Activated naive CD8-positive, alpha-beta T cell (primary cell): ENCODE data around the gene FRAS1.
A peak's percentile ranks its signal among the peaks of the same experiment; 100 is the strongest.
"Not testable (repeated sequence)": the region's sequence is repeated elsewhere in the genome, so short reads cannot be mapped to it uniquely, and the experiment has no call there.

ENCODE experiments used
- H3K27ac Mint-ChIP-seq: one replicate; pipeline ENCODE4 v1.8.0; 2021; ENCODE audit warnings: mixed read lengths
- H3K27me3 Mint-ChIP-seq: one replicate; pipeline ENCODE4 v1.8.0; 2021; ENCODE audit warnings: mixed read lengths
- H3K36me3 Mint-ChIP-seq: one replicate; pipeline ENCODE4 v1.8.0; 2021; ENCODE audit warnings: mixed read lengths
- H3K4me1 Mint-ChIP-seq: one replicate; pipeline ENCODE4 v1.8.0; 2021; ENCODE audit warnings: low read depth, mixed read lengths
- H3K4me3 Mint-ChIP-seq: one replicate; pipeline ENCODE4 v1.8.0; 2021; ENCODE audit warnings: mild to moderate bottlenecking, mixed read lengths
- H3K9me3 Mint-ChIP-seq: one replicate; pipeline ENCODE4 v1.8.0; 2021; ENCODE audit warnings: low read depth, mixed read lengths

Gene FRAS1

DNA sequence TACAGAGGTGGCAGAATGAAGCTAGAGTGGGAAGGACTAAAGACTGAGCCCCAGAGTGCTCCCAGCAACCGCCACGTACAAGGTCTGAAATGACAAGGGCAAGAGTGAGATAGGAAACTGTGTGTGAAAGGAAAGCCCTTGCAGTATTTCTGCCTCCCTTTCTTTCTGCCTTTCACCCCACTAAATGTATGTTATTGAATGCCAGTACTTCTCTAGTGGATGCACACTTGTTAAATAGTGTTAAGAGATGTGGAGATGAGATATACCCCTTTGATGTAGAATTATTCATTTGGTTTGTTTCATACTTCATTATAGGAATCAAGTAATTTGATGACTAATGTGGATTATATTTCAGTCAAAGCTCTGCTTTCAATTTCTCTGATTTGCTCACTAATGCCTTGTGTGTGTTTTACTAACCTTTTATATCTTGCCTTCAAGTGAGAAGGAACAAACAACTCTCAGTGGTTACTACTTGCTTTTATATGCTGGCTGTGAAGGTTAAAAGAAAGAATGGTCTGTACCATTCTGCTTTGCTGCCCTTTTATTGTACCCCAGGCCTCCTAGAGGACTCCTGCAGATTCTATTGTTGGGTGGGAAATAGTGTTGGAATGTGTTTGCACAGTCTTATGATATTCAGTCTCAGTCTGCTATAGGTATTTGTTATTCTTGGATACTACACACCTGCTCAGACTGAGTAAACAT is 486.5 kb downstream of the FRAS1 start:
- H3K4me3 Mint-ChIP-seq = no peak overlapping the region
- H3K36me3 Mint-ChIP-seq = no peaks in the 10 kb centered on the region
- no peaks in the 10 kb centered on the region for H3K9me3 Mint-ChIP-seq
- H3K27me3 Mint-ChIP-seq = peaks cover 4% of the 10 kb centered on the region
- H3K4me1 Mint-ChIP-seq = no peaks in the 10 kb centered on the region
- no peak overlapping the region for H3K27ac Mint-ChIP-seq

DNA sequence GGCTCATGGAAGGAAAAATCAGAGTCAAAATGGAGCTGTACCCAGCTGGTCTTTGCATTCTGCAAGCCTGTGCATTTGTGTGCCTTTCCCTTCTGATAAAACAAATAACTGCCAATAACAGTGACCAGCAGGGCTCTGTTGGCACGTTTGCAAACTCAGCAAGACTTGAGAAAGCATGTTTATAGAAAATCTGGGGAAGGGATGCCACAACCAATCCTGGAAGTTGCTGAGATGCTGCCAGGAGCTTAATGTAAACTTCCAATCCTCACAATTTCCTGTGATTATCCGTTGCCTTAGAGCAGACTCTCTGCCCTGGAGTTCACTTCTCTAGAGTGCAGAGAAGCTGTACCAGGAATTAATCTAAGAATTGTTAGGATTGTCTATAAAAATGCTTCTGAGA is 487.6 kb downstream of the FRAS1 start:
- H3K4me3 Mint-ChIP-seq = no peak overlapping the region
- H3K27ac Mint-ChIP-seq = no peak overlapping the region
- peaks cover 5% of the 10 kb centered on the region for H3K27me3 Mint-ChIP-seq
- no peaks in the 10 kb centered on the region for H3K9me3 Mint-ChIP-seq
- no peaks in the 10 kb centered on the region for H3K36me3 Mint-ChIP-seq
- H3K4me1 Mint-ChIP-seq = no peaks in the 10 kb centered on the region

GRCh38 chr4:78545275-78546246 is 488.4 kb downstream of the FRAS1 start:
- Mint-ChIP-seq H3K27me3 (peaks cover 11% of the 10 kb centered on the region), H3K4me1 (no peaks in the 10 kb centered on the region)

DNA sequence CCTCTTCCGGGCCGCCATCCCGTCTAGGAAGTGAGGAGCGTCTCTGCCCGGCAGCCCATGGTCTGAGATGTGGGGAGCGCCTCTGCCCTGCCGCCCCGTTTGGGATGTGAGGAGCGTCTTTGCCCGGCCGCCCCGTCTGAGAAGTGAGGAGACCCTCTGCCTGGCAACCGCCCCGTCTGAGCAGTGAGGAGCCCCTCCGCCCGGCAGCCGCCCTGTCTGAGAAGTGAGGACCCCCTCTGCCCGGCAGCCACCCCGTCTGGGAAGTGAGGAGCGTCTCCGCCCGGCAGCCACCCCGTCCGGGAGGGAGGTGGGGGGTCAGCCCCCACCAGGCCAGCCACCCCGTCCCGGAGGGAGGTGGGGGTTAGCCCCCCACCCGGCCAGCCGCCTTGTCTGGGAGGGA is 490.8 kb downstream of the FRAS1 start:
- not testable (repeated sequence) for H3K36me3 Mint-ChIP-seq, H3K4me3 Mint-ChIP-seq, H3K27ac Mint-ChIP-seq, H3K9me3 Mint-ChIP-seq
- peaks cover 11% of the 10 kb centered on the region for H3K4me1 Mint-ChIP-seq
- peaks cover 23% of the 10 kb centered on the region for H3K27me3 Mint-ChIP-seq

More at GRCh38 chr4:78545275-78546246, 488.4 kb downstream of the FRAS1 start:
- H3K36me3 Mint-ChIP-seq = no peaks in the 10 kb centered on the region
- no peak overlapping the region for H3K27ac Mint-ChIP-seq
- no peaks in the 10 kb centered on the region for H3K9me3 Mint-ChIP-seq
- H3K4me3 Mint-ChIP-seq = no peak overlapping the region

- not testable (repeated sequence) for H3K27ac Mint-ChIP-seq, H3K36me3 Mint-ChIP-seq, H3K4me3 Mint-ChIP-seq, H3K9me3 Mint-ChIP-seq
- Mint-ChIP-seq H3K27me3 (peaks cover 25% of the 10 kb centered on the region), H3K4me1 (peaks cover 12% of the 10 kb centered on the region)
Measured at GRCh38 chr4:78548889-78549288, 491.8 kb downstream of the FRAS1 start.

DNA sequence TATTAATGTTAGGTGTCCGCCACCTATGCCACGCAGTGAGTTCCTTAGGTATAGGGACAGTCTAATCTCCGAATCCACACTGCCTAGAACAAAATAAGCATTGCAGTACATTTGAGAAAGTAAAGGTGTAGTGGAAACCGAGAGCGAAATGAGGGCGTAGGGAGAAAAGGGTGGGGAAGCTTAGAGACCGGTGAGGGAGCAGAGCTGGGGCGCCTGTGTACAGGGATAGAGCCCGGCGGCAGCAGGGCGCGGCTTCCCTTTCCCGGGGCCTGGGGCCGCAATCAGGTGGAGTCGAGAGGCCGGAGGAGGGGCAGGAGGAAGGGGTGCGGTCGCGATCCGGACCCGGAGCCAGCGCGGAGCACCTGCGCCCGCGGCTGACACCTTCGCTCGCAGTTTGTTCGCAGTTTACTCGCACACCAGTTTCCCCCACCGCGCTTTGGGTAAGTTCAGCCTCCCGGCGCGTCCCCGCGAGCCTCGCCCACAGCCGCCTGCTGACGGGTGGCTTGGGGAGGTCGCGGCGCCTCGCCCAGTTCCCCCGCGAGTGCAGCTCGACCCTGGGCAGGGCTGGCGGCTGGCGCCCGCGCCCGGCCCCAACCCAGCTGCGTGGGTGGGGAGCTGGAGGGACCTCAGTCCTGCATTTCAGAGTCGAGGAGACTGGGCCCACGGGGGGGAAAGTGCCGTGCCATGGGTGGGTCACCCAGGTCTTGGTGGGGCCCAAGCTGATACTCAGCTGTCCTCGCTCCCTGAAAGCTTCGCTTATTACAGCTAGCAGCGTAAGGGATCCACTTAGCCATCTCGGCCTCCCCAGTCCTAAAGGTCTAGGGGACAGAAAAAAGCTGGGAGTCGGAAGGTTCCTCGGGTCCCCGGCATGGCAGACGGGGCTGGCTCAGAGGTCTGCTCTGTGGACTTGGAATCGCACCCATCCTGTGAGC is 494.6 kb downstream of the FRAS1 start, which contains the start of gene ANXA3:
ANXA3 (plus strand) TSS at position 351 of the 932 bp plus-strand sequence. CDS start 2,704 bp downstream, outside the sequence.
- Mint-ChIP-seq H3K27me3 (peaks cover 30% of the 10 kb centered on the region), H3K9me3 (no peaks in the 10 kb centered on the region), H3K27ac (peak within 1 kb of the TSS; percentile 37), H3K4me3 (peak within 1 kb of the TSS; percentile 84), H3K4me1 (peaks cover 12% of the 10 kb centered on the region), H3K36me3 (no peaks in the 10 kb centered on the region)

- Mint-ChIP-seq H3K4me1 (peaks cover 12% of the 10 kb centered on the region), H3K9me3 (no peaks in the 10 kb centered on the region), H3K27ac (no peak overlapping the region), H3K27me3 (peaks cover 30% of the 10 kb centered on the region), H3K4me3 (peak overlapping the region; percentile 40), H3K36me3 (no peaks in the 10 kb centered on the region)
Measured at GRCh38 chr4:78552389-78553042, 495.4 kb downstream of the FRAS1 start.

DNA sequence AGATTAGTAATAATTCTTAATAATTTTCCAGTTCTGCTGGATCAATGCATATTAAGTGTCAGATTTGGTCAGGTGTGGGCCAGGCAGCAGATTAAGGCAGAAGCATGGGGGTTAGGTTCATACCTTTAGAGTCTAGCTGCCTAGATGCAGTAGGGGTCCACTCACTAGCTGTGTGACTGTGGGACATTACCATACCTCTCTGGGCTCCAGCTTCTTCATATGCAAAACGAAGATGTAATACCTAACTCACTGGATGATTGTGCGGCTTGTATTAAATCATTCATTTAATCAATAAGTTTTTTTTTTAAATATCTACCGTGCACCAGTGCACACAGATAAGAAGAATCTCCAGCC is 495.9 kb downstream of the FRAS1 start:
- peaks cover 30% of the 10 kb centered on the region for H3K27me3 Mint-ChIP-seq

DNA sequence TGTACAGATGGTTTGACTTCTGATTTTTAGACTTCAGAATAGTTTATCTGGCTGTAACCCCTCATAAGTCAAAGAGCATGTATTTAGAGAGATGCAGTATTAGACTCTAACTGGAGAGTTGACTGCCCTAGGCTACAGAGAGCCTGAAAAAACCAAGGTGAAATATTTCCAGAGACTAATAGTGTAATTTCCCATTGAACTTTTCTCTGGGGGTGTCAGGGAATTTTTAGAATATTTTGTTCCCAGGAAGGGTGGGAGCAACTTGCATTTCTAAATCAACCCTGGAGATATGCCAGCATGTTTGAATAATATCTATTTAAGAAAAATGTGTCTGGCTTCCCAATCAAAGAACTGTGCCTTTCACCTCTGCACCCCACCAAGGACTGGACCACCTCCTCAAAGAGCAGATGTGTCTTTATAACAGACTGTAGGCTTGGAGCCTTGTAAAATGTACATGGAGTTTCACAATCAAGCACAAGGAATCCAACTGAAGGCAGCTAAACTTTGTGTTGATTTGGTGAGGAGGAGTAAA is 496.5 kb downstream of the FRAS1 start:
- Mint-ChIP-seq H3K9me3 (no peaks in the 10 kb centered on the region), H3K27ac (no peak overlapping the region), H3K4me1 (peaks cover 12% of the 10 kb centered on the region), H3K36me3 (no peaks in the 10 kb centered on the region), H3K4me3 (no peak overlapping the region), H3K27me3 (peaks cover 30% of the 10 kb centered on the region)

More for the DNA sequence above, 495.9 kb downstream of the FRAS1 start:
- Mint-ChIP-seq H3K4me1 (peaks cover 12% of the 10 kb centered on the region), H3K4me3 (no peak overlapping the region), H3K36me3 (no peaks in the 10 kb centered on the region), H3K27ac (no peak overlapping the region), H3K9me3 (no peaks in the 10 kb centered on the region)

DNA sequence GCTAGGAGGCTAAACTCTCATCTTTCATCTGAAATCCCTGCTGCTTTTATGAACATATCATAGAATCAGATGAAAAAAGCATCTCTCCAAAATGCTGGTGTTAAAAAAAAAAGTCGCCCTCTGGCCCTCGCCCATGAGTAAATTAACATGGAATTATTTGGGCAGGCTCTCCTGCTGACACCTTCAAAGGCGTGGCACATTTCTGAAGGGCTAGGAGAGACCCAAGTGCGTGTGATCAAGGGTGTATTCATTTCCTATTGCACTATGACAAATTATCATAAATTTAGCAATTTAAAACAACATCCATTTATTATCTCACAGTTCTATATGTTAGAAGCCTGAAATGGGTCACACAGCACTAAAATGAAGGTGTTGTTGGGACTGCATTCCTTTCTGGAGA is 499.5 kb downstream of the FRAS1 start:
- no peaks in the 10 kb centered on the region for H3K9me3 Mint-ChIP-seq
- no peak overlapping the region for H3K27ac Mint-ChIP-seq
- H3K4me1 Mint-ChIP-seq = peaks cover 8% of the 10 kb centered on the region
- peaks cover 14% of the 10 kb centered on the region for H3K27me3 Mint-ChIP-seq
- H3K4me3 Mint-ChIP-seq = no peak overlapping the region
- no peaks in the 10 kb centered on the region for H3K36me3 Mint-ChIP-seq

DNA sequence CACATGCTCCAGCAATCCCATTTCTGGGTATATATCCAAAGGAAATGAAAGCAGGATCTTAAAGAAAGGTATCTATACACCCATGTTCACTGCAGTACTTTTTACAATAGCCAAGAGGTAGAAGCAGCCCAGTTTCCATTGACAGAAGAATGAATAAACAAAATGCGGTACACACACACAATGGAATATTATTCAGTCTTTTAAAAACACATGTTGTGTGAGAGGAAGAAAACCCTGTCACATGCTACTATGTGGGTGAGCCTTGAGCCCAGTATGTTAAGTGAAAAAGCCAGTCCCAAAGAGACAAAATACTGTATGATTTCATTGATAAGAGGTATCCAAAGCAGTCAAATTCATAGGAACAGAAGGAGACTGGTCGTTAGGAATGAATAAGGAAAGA is 500.7 kb downstream of the FRAS1 start:
- H3K4me3 Mint-ChIP-seq = no peak overlapping the region
- H3K9me3 Mint-ChIP-seq = no peaks in the 10 kb centered on the region
- peaks cover 1% of the 10 kb centered on the region for H3K4me1 Mint-ChIP-seq
- peaks cover 12% of the 10 kb centered on the region for H3K27me3 Mint-ChIP-seq
- H3K27ac Mint-ChIP-seq = no peak overlapping the region
- no peaks in the 10 kb centered on the region for H3K36me3 Mint-ChIP-seq

DNA sequence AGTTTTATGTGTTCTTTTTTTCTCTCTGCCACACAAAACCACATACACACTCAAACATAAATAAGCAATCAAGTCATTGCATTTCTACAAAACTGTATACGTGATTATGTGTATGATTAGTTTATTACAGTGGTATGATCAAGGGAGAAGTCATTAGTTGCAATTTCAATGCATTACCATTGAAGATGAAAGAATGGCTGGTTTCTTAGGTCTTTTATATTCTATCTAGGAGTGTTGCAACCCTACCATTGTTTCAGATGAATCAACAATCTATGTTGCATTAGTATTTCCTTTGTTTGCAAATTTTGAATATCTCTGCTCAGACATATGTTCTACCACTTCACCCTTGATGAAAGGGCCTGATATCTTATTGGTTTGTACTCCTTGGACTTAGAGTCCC is 501.3 kb downstream of the FRAS1 start:
- Mint-ChIP-seq H3K36me3 (no peaks in the 10 kb centered on the region), H3K27me3 (peaks cover 12% of the 10 kb centered on the region), H3K27ac (no peak overlapping the region), H3K4me3 (no peak overlapping the region), H3K4me1 (no peaks in the 10 kb centered on the region), H3K9me3 (no peaks in the 10 kb centered on the region)

GRCh38 chr4:78560296-78560963 is 503.3 kb downstream of the FRAS1 start:
- Mint-ChIP-seq H3K27me3 (peaks cover 2% of the 10 kb centered on the region), H3K4me1 (no peaks in the 10 kb centered on the region), H3K9me3 (no peaks in the 10 kb centered on the region), H3K4me3 (no peak overlapping the region), H3K36me3 (no peaks in the 10 kb centered on the region), H3K27ac (no peak overlapping the region)
